NCI-H82 treated with DMSO at 0.1 percent for 48 hours (cell line): ENCODE measurements around the gene YWHAB.
"Not testable (repeated sequence)": the region's sequence is repeated elsewhere in the genome, so short reads cannot be mapped to it uniquely, and the experiment has no call there.

Experiments
- DNase-seq: peaks from one replicate; lab custom pipeline; 2025; ENCODE audit not compliant: unreplicated experiment; lab: John Stamatoyannopoulos, UW

Gene YWHAB

GRCh38 chr20:44866703-44867335 lies 18.7 kb upstream of the YWHAB start:
- no peak for DNase-seq

GRCh38 chr20:44869471-44869870 lies 16.0 kb upstream of the YWHAB start:
- DNase-seq: no peak

GRCh38 chr20:44882360-44882759 lies 3.1 kb upstream of the YWHAB start:
- not testable (repeated sequence) for DNase-seq

GRCh38 chr20:44883214-44883902 lies 2.1 kb upstream of the YWHAB start:
- DNase-seq: no peak

- no peak for DNase-seq
These were observed 556 bp upstream of the YWHAB start for GRCh38 chr20:44884907-44885391.

GRCh38 chr20:44886266-44886651 lies 754 bp downstream of the YWHAB start:
- DNase-seq: no peak

- no peak for DNase-seq
These were observed 1.3 kb downstream of the YWHAB start for GRCh38 chr20:44886828-44887227.

GRCh38 chr20:44887466-44887865 lies 2.0 kb downstream of the YWHAB start:
- DNase-seq: no peak

- no peak for DNase-seq
These were observed 3.0 kb downstream of the YWHAB start for GRCh38 chr20:44888226-44889103.

- DNase-seq: no peak
These were observed 6.3 kb downstream of the YWHAB start for GRCh38 chr20:44891826-44892225.

GRCh38 chr20:44894959-44895358 lies 9.5 kb downstream of the YWHAB start:
- DNase-seq: no peak

- DNase-seq: no peak
These were observed 11.1 kb downstream of the YWHAB start for GRCh38 chr20:44896583-44896982.

GRCh38 chr20:44897133-44897532 lies 11.6 kb downstream of the YWHAB start:
- DNase-seq: no peak

- no peak for DNase-seq
These were observed 14.8 kb downstream of the YWHAB start for GRCh38 chr20:44900231-44900854.

GRCh38 chr20:44901974-44902373 lies 16.5 kb downstream of the YWHAB start:
- DNase-seq: no peak

GRCh38 chr20:44904377-44904776 lies 18.9 kb downstream of the YWHAB start:
- DNase-seq: no peak

- no peak for DNase-seq
These were observed 23.7 kb downstream of the YWHAB start for GRCh38 chr20:44908987-44909871.

- DNase-seq: peak; percentile 56
These were observed 24.6 kb downstream of the YWHAB start, which contains the start of gene PABPC1L for GRCh38 chr20:44909872-44910689. PABPC1L (plus strand) TSS chr20:44910060; CDS start chr20:44910144, 84 bp downstream.

GRCh38 chr20:44910690-44911262 lies 25.3 kb downstream of the YWHAB start:
- DNase-seq: no peak
